ENCODE measurements around the gene SHC3. TPM values are rescaled to one million over a fixed set of nuclear protein-coding genes. Genes with fewer than 3 reads are reported as not detected.

The SHC3 gene
- total and polyA plus RNA-seq, 9 of the 15 experiments (the other 6 are each of a cell fraction or from before 2014, with no cell fraction given) = not detected

GRCh38 chr9:89225036-89225435 is 46.4 kb upstream of the SHC3 start:
- H4K20me1 ChIP-seq (replicated peaks; ENCODE audit: control insufficient read depth, insufficient read depth, low read length) = no peaks in the 10 kb centered on the region
- H3K4me3 ChIP-seq = no peak overlapping the region
- H3K79me2 ChIP-seq (ENCODE audit: control insufficient read depth, insufficient read depth, low read length) = no peaks in the 10 kb centered on the region
- no TSS peak for BruUV-seq (replicated peaks)
- H3K9me3 ChIP-seq (replicated peaks; ENCODE audit: control insufficient read depth, insufficient read depth, low read depth, low read length) = no peaks in the 10 kb centered on the region
- 0% methylated on average over 4 of the region's 4 CpGs for WGBS (ENCODE audit: insufficient coverage, low coverage, missing lambda C conversion rate)
- CTCF ChIA-PET (ENCODE audit: low intra/inter-chr PET ratio) = no interaction called here
- H3K36me3 ChIP-seq (ENCODE audit: control insufficient read depth, insufficient read depth, low read length) = no peaks in the 10 kb centered on the region
- TF ChIP-seq NELFE (IDR thresholded peaks at IDR 0.05; ENCODE audit: insufficient read depth, insufficient read length) (no peak), MNT (conservative IDR thresholded peaks at IDR 0.05) (no peak), SP1 (CRISPR knock-in tag; IDR thresholded peaks at IDR 0.05) (no peak)
- no peaks in the 10 kb centered on the region for H3K9me1 ChIP-seq (ENCODE audit: control insufficient read depth, insufficient read depth, low read length)
- POLR2A ChIA-PET = no interaction called here
- H3K4me2 ChIP-seq (ENCODE audit: insufficient read depth, low read length) = no peak overlapping the region
- intact Hi-C loops (cut with micrococcal nuclease) (no loop called here), in situ Hi-C loops (cut with MboI) (no loop called here)
- no peak overlapping the region for H3K27ac ChIP-seq (ENCODE audit: extremely low read depth, low read depth, low read length)
- no peaks in the 10 kb centered on the region for H3K4me1 ChIP-seq (replicated peaks in 1 of 2; ENCODE audit: control insufficient read depth in 2 of 2, insufficient read depth in 2 of 2, low read length in 2 of 2)
- H3K9ac ChIP-seq (ENCODE audit: insufficient read depth in 1 of 2, low read depth in 2 of 2, low read length in 2 of 2) = no peak overlapping the region
- FAIRE-seq = no peak
- no peaks in the 10 kb centered on the region for H3K27me3 ChIP-seq (ENCODE audit: control insufficient read depth in 2 of 2, insufficient read depth in 2 of 2, low read length in 2 of 2)
- ATAC-seq = no peak
- no peak overlapping the region for H2AFZ ChIP-seq (ENCODE audit: low read depth, low read length)
- no peak for DNase-seq (ENCODE audit: extremely low read depth in 1 of 4, low spot score in 3 of 4)

GRCh38 chr9:89224633-89225032 is 46.0 kb upstream of the SHC3 start:
- ChIA-PET CTCF (ENCODE audit: low intra/inter-chr PET ratio) (no interaction called here), POLR2A (no interaction called here)
- TF ChIP-seq SUPT5H (IDR thresholded peaks at IDR 0.05) (no peak), TCF7L2 (IDR thresholded peaks at IDR 0.05; ENCODE audit: low read depth, low read length) (no peak), E2F5 (CRISPR knock-in tag; IDR thresholded peaks at IDR 0.05) (no peak), GTF2E2 (tag; IDR thresholded peaks at IDR 0.05) (no peak)
- 0% methylated on average over 4 of the region's 4 CpGs for WGBS (ENCODE audit: insufficient coverage, low coverage, missing lambda C conversion rate)
- no TSS peak for BruUV-seq (replicated peaks)
- intact Hi-C loops (cut with micrococcal nuclease) (no loop called here), in situ Hi-C loops (cut with MboI) (no loop called here)
- Histone ChIP-seq H3K27me3 (ENCODE audit: control insufficient read depth in 2 of 2, insufficient read depth in 2 of 2, low read length in 2 of 2) (no peaks in the 10 kb centered on the region), H3K9me1 (ENCODE audit: control insufficient read depth, insufficient read depth, low read length) (no peaks in the 10 kb centered on the region), H4K20me1 (replicated peaks; ENCODE audit: control insufficient read depth, insufficient read depth, low read length) (no peaks in the 10 kb centered on the region), H2AFZ (ENCODE audit: low read depth, low read length) (no peak overlapping the region), H3K27ac (ENCODE audit: extremely low read depth, low read depth, low read length) (no peak overlapping the region), H3K9me3 (replicated peaks; ENCODE audit: control insufficient read depth, insufficient read depth, low read depth, low read length) (no peaks in the 10 kb centered on the region), H3K4me1 (replicated peaks in 1 of 2; ENCODE audit: control insufficient read depth in 2 of 2, insufficient read depth in 2 of 2, low read length in 2 of 2) (no peaks in the 10 kb centered on the region), H3K4me3 (no peak overlapping the region), H3K9ac (ENCODE audit: insufficient read depth in 1 of 2, low read depth in 2 of 2, low read length in 2 of 2) (no peak overlapping the region), H3K4me2 (ENCODE audit: insufficient read depth, low read length) (no peak overlapping the region), H3K79me2 (ENCODE audit: control insufficient read depth, insufficient read depth, low read length) (no peaks in the 10 kb centered on the region), H3K36me3 (ENCODE audit: control insufficient read depth, insufficient read depth, low read length) (no peaks in the 10 kb centered on the region)
- FAIRE-seq = no peak
- no peak for ATAC-seq
- no peak for DNase-seq (ENCODE audit: extremely low read depth in 1 of 4, low spot score in 3 of 4)
